HG03571 (cell line): ENCODE data around the gene JAKMIP2.

Experiments used
- ATAC-seq: cut with Tn5 transposase; IDR thresholded peaks from one replicate; pipeline ENCODE4 v1.9.1; 2021; ENCODE audit not compliant: unreplicated experiment

Gene JAKMIP2

DNA sequence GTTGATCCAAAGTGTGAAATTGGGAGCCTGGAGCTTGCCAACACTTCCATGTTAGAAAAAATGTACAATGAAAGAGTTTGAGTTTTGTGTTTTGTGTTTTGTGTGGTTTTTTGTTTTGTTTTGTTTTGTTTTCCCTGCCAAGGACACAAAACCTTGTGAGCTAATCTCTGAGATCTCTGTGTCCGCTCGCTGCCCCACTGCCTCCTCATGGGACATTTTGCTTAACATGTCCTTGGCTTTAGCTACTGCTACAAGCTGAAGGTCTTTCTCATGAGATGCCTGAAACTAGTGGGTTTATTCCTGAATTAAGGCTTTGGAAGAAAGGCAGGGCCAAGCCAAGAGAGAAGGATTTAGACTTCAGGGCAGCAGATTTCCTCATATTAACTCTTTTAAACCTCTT, 7.3 kb upstream of the JAKMIP2 start:
- ATAC-seq: no peak

DNA sequence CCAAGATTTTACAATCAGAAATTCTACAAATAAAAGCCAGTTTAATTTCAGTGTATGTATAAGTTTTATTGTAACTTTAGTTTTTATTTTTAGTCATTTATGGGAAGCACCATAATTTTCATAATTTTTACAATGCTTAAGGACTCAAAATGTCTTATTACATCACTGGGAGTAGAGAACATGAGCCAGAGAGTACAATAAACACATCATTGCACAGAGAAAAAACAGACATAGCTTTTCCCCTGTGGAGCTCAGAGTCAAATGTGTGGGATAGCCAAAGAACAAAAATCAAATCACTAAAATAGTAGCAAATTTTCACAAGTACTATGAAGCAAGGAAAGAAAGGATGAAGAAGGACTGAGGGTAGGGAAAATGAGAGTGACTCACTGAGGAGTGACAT, 5.5 kb upstream of the JAKMIP2 start:
- ATAC-seq: no peak

DNA sequence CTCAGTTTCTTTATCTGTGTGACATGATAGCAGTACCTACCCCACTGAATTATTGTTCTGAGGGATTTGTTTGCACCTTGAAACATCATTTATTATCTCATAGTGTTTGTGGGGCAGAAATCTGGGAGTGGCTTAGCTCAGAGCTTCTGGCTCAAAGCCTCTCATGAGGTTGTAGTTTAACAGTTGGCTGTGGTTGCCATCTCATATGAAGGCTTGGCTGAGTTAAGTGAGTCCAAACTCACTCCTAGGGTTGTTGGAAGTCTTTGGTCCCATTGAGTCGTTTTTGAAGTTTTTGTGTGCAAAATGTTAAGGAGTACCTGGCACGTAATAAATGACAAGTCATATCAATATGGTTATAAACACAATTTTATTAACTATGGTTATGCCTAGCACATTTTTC, 3.6 kb upstream of the JAKMIP2 start:
- no peak for ATAC-seq

DNA sequence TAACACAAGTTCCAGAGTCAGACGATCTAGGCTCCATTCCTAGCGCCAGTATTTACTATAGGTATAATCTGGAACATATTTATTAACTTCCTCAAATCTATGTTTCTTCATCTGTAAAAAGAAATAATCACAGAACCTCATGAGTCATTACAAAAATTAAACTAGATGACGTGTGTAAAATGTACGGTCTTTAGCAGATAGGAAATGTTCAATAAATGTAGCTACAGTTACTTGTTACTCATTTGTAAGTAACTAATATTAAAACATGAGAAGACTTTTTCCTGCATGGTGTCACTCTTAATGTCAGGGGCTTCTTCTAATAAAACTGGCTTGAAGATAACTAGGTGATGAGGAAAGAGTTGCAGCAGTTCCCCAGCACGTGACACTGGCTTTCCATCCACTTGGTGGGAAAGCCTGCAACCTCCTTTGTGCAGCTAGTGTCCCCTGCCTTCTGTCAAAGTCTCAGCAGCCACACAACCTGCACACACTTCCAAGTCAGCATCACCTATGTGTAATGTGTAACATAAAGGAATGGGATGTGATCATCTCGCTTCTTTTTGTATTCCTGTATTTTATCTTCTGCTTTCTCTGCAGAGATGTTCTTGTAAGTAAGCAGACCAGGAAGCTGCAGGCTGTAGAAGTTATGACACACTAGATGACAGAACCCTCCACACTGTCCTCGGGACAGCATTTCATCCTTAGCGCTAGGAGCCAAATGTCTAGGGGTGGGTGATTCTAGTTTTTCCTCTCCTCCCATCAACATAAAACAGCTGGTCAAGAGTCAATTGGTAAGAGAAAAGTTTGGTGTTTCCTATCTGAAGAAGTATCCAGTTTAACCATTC, 1.8 kb upstream of the JAKMIP2 start:
- no peak for ATAC-seq

GRCh38 chr5:147780924-147781573, 1.5 kb downstream of the JAKMIP2 start:
- no peak for ATAC-seq

DNA sequence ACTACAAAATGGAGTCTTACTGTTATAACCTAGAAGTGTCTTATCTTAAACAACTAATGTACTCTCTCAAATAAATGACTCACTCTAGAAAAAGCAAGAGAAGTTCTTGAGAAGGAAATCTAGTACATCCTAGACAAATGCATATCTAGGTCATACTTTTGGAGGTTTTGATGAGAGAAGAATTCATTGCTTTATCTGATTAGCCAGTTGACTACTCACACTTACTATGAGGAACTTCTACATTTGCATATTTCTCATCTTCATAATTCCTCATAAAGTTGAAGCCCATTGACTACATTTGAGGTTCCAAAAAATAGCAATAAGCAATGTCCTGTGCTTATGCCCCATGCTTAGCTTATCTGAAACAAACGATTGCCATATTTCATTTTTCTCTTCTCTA, 2.8 kb downstream of the JAKMIP2 start:
- no peak for ATAC-seq

DNA sequence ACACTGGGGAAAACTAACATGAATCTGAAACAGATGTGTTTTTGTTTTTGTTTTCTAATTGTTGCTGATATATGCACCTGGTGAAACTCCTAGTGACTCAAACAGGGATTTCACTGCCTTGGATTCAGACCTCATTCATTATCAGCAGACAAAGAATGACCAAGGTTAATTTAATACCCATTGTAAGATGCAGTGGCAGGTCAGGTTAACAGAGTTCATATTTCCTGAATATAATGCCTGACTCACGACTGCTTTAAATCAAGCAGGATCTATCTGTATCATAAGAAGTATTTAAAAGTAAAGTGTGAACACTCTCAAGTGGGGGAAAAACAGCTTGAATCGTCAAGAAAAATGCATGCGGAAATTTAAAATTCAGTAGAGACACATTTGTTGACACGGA, 5.5 kb downstream of the JAKMIP2 start:
- ATAC-seq: no peak

DNA sequence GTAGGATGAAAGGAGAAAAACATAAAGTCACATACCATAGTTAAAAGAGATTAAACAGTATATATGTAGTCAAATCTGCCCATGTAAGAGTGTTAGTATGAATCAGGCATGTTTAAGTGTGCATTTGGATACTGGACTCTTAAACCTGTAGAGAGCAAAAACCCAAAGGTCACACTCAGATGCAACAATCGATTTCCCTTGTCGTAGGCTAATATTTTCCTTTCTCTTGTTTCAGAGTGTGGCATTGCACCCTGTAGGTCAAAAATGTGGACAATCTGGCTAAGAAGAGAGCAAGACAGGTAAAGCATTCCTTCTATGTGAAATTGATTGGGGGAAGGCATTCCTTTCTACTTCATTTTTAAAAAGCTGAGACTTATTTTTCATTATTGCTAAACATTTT, 8.9 kb downstream of the JAKMIP2 start:
- no peak for ATAC-seq

GRCh38 chr5:147773139-147773538, 9.4 kb downstream of the JAKMIP2 start:
- ATAC-seq: no peak

DNA sequence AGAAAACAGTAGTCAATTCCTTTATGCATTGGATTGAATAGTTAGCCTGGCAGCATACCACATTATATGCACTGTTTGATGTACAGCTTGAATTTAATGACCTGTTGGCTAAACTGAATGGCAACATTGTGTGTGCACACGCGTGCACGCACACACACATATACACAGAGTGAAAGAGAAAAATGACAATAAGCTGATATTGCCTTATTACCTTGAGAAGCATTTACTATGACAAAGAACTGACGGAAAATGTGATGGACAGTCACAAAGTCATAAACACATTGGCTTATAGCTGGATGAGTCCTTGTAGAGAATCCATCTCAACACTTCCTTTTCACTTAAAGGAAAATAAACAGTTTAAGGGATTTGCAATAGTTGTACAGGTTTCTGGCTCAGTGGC, 15.5 kb downstream of the JAKMIP2 start:
- no peak for ATAC-seq

DNA sequence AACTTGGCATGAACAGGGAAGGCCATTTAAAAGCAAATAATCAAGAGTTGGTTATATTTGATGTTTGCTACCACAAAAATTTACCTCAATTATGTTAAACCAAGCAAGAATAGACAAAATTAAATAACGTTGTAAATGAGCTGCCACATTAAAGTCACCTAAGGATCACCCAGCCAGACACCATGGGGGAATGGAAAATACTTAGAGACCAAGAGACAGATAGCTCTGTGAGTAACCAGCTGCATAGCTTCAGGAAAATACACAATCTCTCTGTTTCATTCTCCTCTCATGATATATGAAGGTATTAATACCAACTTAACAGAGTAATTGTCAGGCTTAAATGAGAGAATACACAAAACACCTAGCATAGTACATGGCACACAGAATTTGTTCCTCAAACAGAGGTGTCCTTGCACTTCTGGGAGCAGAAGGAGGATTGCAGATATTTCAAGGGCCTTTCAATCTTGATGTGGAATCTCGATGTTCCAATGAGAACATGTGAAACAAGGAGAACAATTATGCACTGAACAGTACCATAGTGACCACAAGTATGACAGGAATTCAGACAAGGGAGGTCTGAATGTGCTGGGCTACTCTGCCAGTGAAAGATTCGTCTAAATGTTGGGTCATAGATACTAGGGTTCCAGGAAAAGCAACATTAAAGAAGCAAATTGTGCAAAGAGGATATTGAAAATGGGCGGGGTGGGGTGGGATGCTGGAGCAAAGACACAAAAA, 18.6 kb downstream of the JAKMIP2 start:
- ATAC-seq: no peak

- ATAC-seq: no peak
These were observed 22.2 kb downstream of the JAKMIP2 start for GRCh38 chr5:147760086-147760875.

- ATAC-seq: no peak
These were observed 23.1 kb downstream of the JAKMIP2 start for GRCh38 chr5:147759441-147759840.

- no peak for ATAC-seq
These were observed 26.0 kb downstream of the JAKMIP2 start for GRCh38 chr5:147756566-147756965.

DNA sequence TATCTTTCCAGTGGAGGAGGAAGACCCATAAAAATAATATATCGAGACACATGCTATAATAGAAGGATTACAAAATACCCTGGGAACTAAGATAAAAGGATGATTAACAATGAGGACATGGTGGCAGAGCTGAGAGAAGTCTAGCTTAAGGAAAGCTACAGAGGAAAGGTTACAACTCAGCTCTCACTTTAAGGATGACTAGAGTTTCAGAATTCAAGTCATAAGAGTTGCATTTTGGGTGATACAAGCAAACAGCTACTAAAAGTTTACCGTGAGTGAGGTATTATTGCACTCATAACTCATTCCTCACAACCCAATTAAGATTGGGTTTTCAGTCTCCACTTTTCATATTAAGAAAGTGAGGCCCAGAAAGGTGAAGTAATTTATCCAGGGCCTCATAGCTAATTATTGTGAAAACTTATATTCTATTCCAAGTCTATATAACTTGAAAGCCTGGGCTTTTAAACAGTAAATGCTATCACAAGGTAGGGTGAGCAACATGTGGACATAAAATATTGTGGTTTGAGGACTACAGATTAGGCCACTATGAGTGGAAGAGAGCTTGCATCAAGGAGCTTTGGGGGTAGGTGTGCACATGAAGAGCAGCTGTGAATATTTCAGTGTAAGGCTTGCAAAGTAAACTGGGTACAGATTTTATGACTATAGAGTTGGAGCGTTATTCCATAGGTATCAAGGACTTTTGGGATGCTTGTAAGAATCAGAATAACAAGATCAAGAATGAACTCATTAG, 28.0 kb downstream of the JAKMIP2 start:
- ATAC-seq: no peak

DNA sequence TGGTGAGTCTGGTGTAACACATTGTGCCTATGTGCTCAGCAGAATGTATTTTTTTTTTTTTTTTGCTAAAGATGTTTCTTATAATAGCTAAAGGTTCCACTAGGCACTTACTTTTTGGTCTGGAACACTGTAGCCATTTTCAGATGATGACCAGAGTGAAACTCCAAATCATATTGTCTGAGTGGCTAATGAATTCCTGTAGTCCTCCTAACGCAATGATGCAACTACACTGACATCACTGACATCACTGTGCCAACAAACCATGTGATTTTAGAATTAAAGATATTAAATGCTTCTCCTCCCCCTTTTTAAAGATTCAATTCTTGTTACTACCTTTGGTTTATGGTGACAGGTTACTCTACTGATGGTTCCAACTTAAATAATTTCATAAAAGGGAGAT, 28.8 kb downstream of the JAKMIP2 start:
- ATAC-seq: no peak

GRCh38 chr5:147752666-147753290, 29.8 kb downstream of the JAKMIP2 start:
- no peak for ATAC-seq

DNA sequence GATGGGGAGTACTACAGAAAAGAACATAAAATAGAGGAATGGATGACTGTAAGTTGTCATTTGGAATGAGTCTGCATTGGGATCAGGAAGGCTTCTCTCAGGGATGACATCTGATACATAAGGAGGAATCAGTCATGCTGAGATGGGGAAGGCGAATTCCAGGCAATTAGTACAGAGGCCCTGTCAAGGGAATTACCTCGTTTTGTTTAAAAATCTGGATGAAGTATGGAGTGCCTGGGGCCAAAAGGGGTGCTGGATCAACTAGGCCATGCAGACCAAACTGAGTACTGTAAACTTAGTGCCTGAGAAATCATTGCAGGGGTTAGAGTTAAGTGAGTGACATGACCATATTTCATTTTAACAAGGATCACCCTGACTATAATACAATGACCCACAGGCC, 30.5 kb downstream of the JAKMIP2 start:
- ATAC-seq: no peak

- ATAC-seq: no peak
These were observed 31.2 kb downstream of the JAKMIP2 start for GRCh38 chr5:147751156-147751830.
